Sigmoid colon (tissue), 7 donors: ENCODE data around the gene RASA4B. TPM values are rescaled to one million over a fixed set of nuclear protein-coding genes. Genes with fewer than 3 reads are reported as not detected.
"Not testable (repeated sequence)": the region's sequence is repeated elsewhere in the genome, so short reads cannot be mapped to it uniquely, and the experiment has no call there.

Source experiments
- DNase-seq: peaks from one replicate; pipeline ENCODE4 v3.0.0-alpha.2; 2019
- H3K27ac ChIP-seq, 4 donors: fragments of 200-600 bp; sonication (generic); one replicate each; pipeline ENCODE4 v1.5.1; 2016 to 2019; ENCODE audit warnings: mild to moderate bottlenecking in 1 of 4
- H3K27me3 ChIP-seq, 3 donors: fragments of 200-600 bp; sonication (generic); one replicate each; pipeline ENCODE4 v1.5.1; 2019; ENCODE audit warnings: mild to moderate bottlenecking in 1 of 3
- H3K36me3 ChIP-seq, 4 donors: fragments of 200-600 bp; sonication (generic); one replicate each; pipeline ENCODE4 v1.5.1; 2016 to 2019
- H3K4me1 ChIP-seq, 4 donors: fragments of 200-600 bp; sonication (generic); one replicate each; pipeline ENCODE4 v1.5.1; 2017 to 2019
- H3K4me3 ChIP-seq, 4 donors: fragments of 200-600 bp; sonication (generic); one replicate each; pipeline ENCODE4 v1.5.1; 2017 to 2019; ENCODE audit warnings: mild to moderate bottlenecking in 2 of 4, moderate library complexity in 1 of 4
- H3K9me3 ChIP-seq, 4 donors: fragments of 200-600 bp in 3 of 4; sonication (generic) in 3 of 4; one replicate each; pipeline versions ENCODE4 v1.5.1 to v1.6.1; 2013 to 2019
- CTCF ChIP-seq, 4 experiments: fragments of 450-650 bp in 3 of 4; fragments of 200-600 bp in 1 of 4; IDR thresholded peaks; one replicate each; pipeline ENCODE4 v1.5.1; 2016 to 2019; ENCODE audit warnings: antibody characterized with exemption in 4 of 4, mild to moderate bottlenecking in 3 of 4, moderate library complexity in 2 of 4
- EP300 ChIP-seq, 4 donors: sonication (generic); formaldehyde crosslinking; IDR thresholded peaks; one replicate each; pipeline ENCODE4 v1.6.1; 2017; ENCODE audit warnings: antibody characterized with exemption in 4 of 4
- POLR2A ChIP-seq, 2 donors: fragments of 450-650 bp; IDR thresholded peaks; one replicate each; pipeline ENCODE4 v1.6.1; 2016; ENCODE audit warnings: antibody characterized with exemption in 2 of 2, mild to moderate bottlenecking in 2 of 2, moderate library complexity in 2 of 2
- POLR2AphosphoS5 ChIP-seq, 4 donors: sonication (generic); formaldehyde crosslinking; IDR thresholded peaks; one replicate each; pipeline ENCODE4 v1.6.1; 2017; ENCODE audit warnings: antibody characterized with exemption in 4 of 4
- WGBS, 2 donors: extraction: QIAGEN DNeasy Blood & Tissue Kit; methylation state at CpG; one replicate each; pipeline ENCODE4 v1.1.7; 2013; 5-methylcytosine and 5-hydroxymethylcytosine counted together
- intact Hi-C: fragments of 100-400 bp; cut with DNase I; formaldehyde crosslinking; loops from one replicate; pipeline ENCODE4 v1.15.1; 2023
- polyA plus RNA-seq, 3 donors: library from polyadenylated mRNA; stranded (reverse); fragments of 200-250 nt; gene quantifications; one replicate each; pipeline ENCODE4 v1.2.3, GENCODE V29; 2013
- total RNA-seq, 4 donors: library from RNA; depleted of rRNA; stranded (reverse); fragments of >200 nt; gene quantifications; one replicate each; pipeline ENCODE4 v1.1.0, GENCODE V29; 2016
- donor health status: healthy with polysubstance abuse.
- donor health status: Bipolar disorder and iron deficiency.
- donor health status: healthy.

RASA4B gene
- total and polyA plus RNA-seq, 7 donors = 2.5 to 39.1 (median 16.6) TPM

GRCh38 chr7:102456327-102456726, 61.2 kb downstream of the RASA4B start:
- no peaks in the 10 kb centered on the region for H3K9me3 ChIP-seq
- no peak overlapping the region for H3K4me3 ChIP-seq
- no peaks in the 10 kb centered on the region for H3K4me1 ChIP-seq
- no peaks in the 10 kb centered on the region for H3K27me3 ChIP-seq
- intact Hi-C loops = no loop called here
- H3K36me3 ChIP-seq = peaks cover 7 to 43% (median 29%) of the 10 kb centered on the region in 4 donors
- WGBS, 2 donors = 91 to 92% methylated on average over 10 of the region's 10 CpGs
- TF ChIP-seq EP300 (IDR thresholded peaks at IDR 0.05) (no peak), POLR2A (IDR thresholded peaks at IDR 0.05) (no peak), POLR2AphosphoS5 (IDR thresholded peaks at IDR 0.05) (no peak), CTCF (IDR thresholded peaks at IDR 0.05) (no peak)
- H3K27ac ChIP-seq = no peak overlapping the region
- no peak for DNase-seq

- no peak for DNase-seq
- no peak for TF ChIP-seq POLR2A (IDR thresholded peaks at IDR 0.05)
- TF ChIP-seq CTCF (IDR thresholded peaks at IDR 0.05) = no peak
- TF ChIP-seq POLR2AphosphoS5 (IDR thresholded peaks at IDR 0.05) = no peak
- no peak for TF ChIP-seq EP300 (IDR thresholded peaks at IDR 0.05)
- Histone ChIP-seq H3K27ac (no peak overlapping the region), H3K36me3 (peaks cover 7 to 43% (median 29%) of the 10 kb centered on the region in 4 donors), H3K27me3 (no peaks in the 10 kb centered on the region), H3K4me3 (no peak overlapping the region), H3K9me3 (no peaks in the 10 kb centered on the region), H3K4me1 (no peaks in the 10 kb centered on the region)
- 91 to 93% methylated on average over 11 of the region's 11 CpGs for WGBS, 2 donors
- intact Hi-C loops = no loop called here
Observed at GRCh38 chr7:102455596-102455995, 62.0 kb downstream of the RASA4B start.

- H3K9me3 ChIP-seq, DNase-seq, H3K27ac ChIP-seq, intact Hi-C loops, H3K27me3 ChIP-seq, H3K4me1 ChIP-seq, H3K4me3 ChIP-seq: not testable (repeated sequence)
- H3K36me3 ChIP-seq = peaks cover 7 to 43% (median 29%) of the 10 kb centered on the region in 4 donors
- 92% methylated on average over 10 of the region's 10 CpGs for WGBS, 2 donors
Observed at GRCh38 chr7:102454932-102455331, 62.6 kb downstream of the RASA4B start.

GRCh38 chr7:102454468-102454867, 63.1 kb downstream of the RASA4B start:
- WGBS, 2 donors = 49 to 67% methylated on average over 12 of the region's 12 CpGs
- Histone ChIP-seq H3K36me3 (peaks cover 7 to 42% (median 29%) of the 10 kb centered on the region in 4 donors), H3K9me3 (no peaks in the 10 kb centered on the region), H3K27ac (no peak overlapping the region), H3K4me3 (no peak overlapping the region), H3K27me3 (no peaks in the 10 kb centered on the region), H3K4me1 (no peaks in the 10 kb centered on the region)
- no peak for DNase-seq
- TF ChIP-seq POLR2AphosphoS5 (IDR thresholded peaks at IDR 0.05) (no peak), EP300 (IDR thresholded peaks at IDR 0.05) (no peak), POLR2A (IDR thresholded peaks at IDR 0.05) (no peak), CTCF (IDR thresholded peaks at IDR 0.05) (no peak)
- intact Hi-C loops = no loop called here

- H3K4me1 ChIP-seq = no peaks in the 10 kb centered on the region
- intact Hi-C loops = no loop called here
- H3K4me3 ChIP-seq = no peak overlapping the region
- H3K36me3 ChIP-seq = peaks cover 7 to 30% (median 22%) of the 10 kb centered on the region in 4 donors
- no peaks in the 10 kb centered on the region for H3K9me3 ChIP-seq
- TF ChIP-seq POLR2A (IDR thresholded peaks at IDR 0.05) = no peak
- TF ChIP-seq EP300 (IDR thresholded peaks at IDR 0.05) = no peak
- TF ChIP-seq POLR2AphosphoS5 (IDR thresholded peaks at IDR 0.05) = no peak
- no peak for TF ChIP-seq CTCF (IDR thresholded peaks at IDR 0.05)
- 73 to 87% methylated on average over 7 of the region's 7 CpGs for WGBS, 2 donors
- H3K27ac ChIP-seq = no peak overlapping the region
- no peak for DNase-seq
- H3K27me3 ChIP-seq = no peaks in the 10 kb centered on the region
Observed at GRCh38 chr7:102453319-102453718, 64.3 kb downstream of the RASA4B start.
